HEK293 (cell line): Measurements from ENCODE around the gene CASK.

Experiments used
- HOXC10 ChIP-seq: sonication (generic); formaldehyde crosslinking; IDR thresholded peaks from 2 replicates; pipeline ENCODE4 v1.8.1; 2023; ENCODE audit warnings: mild to moderate bottlenecking, missing genetic modification reagents
- KLF8 ChIP-seq: fragments of 450-650 bp; formaldehyde crosslinking; IDR thresholded peaks from 2 replicates; pipeline ENCODE4 v1.5.1; 2016; ENCODE audit warnings: missing biosample characterization, missing genetic modification characterization
- ZNF174 ChIP-seq: fragments of 450-650 bp; formaldehyde crosslinking; IDR thresholded peaks from 2 replicates; pipeline ENCODE4 v1.5.0; 2017; ENCODE audit warnings: missing biosample characterization, mild to moderate bottlenecking, missing genetic modification characterization
- TF ChIP-seq, protein P1 (sequence below): fragments of 450-650 bp; formaldehyde crosslinking; IDR thresholded peaks from 2 replicates; pipeline ENCODE4 v1.5.1; 2016; ENCODE audit warnings: missing biosample characterization, missing genetic modification characterization
- TF ChIP-seq, protein P2 (sequence below): fragments of 450-650 bp; formaldehyde crosslinking; IDR thresholded peaks from 2 replicates; pipeline ENCODE4 v1.5.1; 2017; ENCODE audit warnings: missing biosample characterization, mild to moderate bottlenecking, missing genetic modification characterization, moderate library complexity
- TF ChIP-seq, protein P3 (sequence below): fragments of 450-650 bp; formaldehyde crosslinking; IDR thresholded peaks from 2 replicates; pipeline ENCODE4 v1.5.1; 2016; ENCODE audit warnings: missing biosample characterization, missing genetic modification characterization

DNA sequence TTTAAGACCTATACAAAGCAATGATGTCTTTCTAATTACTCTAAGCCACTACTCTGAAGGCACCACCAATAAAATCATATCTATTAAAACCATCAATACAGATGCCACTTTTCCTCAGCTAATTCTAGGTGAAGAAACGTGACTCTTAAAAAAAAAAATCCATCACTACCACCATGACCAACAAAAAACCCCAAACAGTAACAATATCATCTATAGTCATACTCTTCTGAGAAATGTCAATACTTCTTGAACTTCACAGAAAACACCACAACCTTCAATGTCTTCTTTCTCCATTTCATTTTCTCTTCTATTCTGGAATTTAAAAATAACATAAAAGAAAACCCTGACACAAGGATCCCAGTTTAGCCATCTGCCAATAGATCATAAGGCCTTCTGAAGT, 35.7 kb downstream of the CASK start:
- TF ChIP-seq KLF8 (tag by site-specific recombination) (no peak), ZNF174 (tag by site-specific recombination) (no peak), HOXC10 (CRISPR knock-in tag) (no peak)
- TF ChIP-seq, protein P1, sequence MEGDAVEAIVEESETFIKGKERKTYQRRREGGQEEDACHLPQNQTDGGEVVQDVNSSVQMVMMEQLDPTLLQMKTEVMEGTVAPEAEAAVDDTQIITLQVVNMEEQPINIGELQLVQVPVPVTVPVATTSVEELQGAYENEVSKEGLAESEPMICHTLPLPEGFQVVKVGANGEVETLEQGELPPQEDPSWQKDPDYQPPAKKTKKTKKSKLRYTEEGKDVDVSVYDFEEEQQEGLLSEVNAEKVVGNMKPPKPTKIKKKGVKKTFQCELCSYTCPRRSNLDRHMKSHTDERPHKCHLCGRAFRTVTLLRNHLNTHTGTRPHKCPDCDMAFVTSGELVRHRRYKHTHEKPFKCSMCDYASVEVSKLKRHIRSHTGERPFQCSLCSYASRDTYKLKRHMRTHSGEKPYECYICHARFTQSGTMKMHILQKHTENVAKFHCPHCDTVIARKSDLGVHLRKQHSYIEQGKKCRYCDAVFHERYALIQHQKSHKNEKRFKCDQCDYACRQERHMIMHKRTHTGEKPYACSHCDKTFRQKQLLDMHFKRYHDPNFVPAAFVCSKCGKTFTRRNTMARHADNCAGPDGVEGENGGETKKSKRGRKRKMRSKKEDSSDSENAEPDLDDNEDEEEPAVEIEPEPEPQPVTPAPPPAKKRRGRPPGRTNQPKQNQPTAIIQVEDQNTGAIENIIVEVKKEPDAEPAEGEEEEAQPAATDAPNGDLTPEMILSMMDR (tag by site-specific recombination), result no peak
- TF ChIP-seq, protein P2, sequence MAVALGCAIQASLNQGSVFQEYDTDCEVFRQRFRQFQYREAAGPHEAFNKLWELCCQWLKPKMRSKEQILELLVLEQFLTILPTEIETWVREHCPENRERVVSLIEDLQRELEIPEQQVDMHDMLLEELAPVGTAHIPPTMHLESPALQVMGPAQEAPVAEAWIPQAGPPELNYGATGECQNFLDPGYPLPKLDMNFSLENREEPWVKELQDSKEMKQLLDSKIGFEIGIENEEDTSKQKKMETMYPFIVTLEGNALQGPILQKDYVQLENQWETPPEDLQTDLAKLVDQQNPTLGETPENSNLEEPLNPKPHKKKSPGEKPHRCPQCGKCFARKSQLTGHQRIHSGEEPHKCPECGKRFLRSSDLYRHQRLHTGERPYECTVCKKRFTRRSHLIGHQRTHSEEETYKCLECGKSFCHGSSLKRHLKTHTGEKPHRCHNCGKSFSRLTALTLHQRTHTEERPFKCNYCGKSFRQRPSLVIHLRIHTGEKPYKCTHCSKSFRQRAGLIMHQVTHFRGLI (tag by site-specific recombination), result no peak
- TF ChIP-seq, protein P3, sequence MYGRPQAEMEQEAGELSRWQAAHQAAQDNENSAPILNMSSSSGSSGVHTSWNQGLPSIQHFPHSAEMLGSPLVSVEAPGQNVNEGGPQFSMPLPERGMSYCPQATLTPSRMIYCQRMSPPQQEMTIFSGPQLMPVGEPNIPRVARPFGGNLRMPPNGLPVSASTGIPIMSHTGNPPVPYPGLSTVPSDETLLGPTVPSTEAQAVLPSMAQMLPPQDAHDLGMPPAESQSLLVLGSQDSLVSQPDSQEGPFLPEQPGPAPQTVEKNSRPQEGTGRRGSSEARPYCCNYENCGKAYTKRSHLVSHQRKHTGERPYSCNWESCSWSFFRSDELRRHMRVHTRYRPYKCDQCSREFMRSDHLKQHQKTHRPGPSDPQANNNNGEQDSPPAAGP (tag by site-specific recombination), result no peak
